ENCODE measurements around the gene CSTPP1.

Gene CSTPP1

DNA sequence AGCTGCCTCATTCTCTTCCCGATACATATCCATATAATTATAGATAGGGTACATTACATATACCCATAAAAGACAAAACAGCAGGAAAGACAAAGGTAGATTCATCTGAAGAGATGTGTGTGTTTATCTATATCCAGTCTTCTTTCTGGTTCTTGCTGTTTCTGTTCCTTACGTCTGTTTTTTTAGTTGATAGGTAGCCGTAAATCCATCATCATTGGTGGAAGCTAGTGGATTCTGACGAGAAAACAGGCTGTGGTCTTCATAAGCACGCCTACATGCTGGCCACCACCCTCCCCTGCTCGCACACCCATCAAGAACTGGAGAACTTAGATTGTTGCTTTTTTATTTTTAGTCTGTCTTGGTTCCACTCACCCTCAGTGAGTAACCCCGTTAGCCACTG, 188.5 kb downstream of the CSTPP1 start:
- ATAC-seq (ENCODE audit: insufficient read depth, low read depth) (no peak), DNase-seq (no peak)
- Histone ChIP-seq H3K4me3 (ENCODE audit: low read depth in 1 of 2, low read length in 2 of 2) (no peak overlapping the region), H4K20me1 (ENCODE audit: insufficient read depth, low read length) (no peaks in the 10 kb centered on the region), H2AFZ (ENCODE audit: low read depth, low read length) (no peak overlapping the region), H3K36me3 (ENCODE audit: insufficient read depth, low read length) (no peaks in the 10 kb centered on the region), H3K79me2 (ENCODE audit: insufficient read depth, low read length) (no peaks in the 10 kb centered on the region), H3K9ac (ENCODE audit: low read depth, low read length) (no peak overlapping the region), H3K27ac (ENCODE audit: low read length) (no peak overlapping the region), H3K4me2 (ENCODE audit: insufficient read depth, low read length) (no peak overlapping the region), H3K9me3 (ENCODE audit: insufficient read depth, low read length, severe bottlenecking) (no peaks in the 10 kb centered on the region), H3K27me3 (ENCODE audit: insufficient read depth, low read length, poor library complexity) (no peaks in the 10 kb centered on the region), H3K4me1 (ENCODE audit: insufficient read depth, low read length) (no peaks in the 10 kb centered on the region)
- no peak for TF ChIP-seq EZH2 (IDR thresholded peaks at IDR 0.05; ENCODE audit: borderline replicate concordance, low read depth, low read length, severe bottlenecking)
- TF ChIP-seq, protein P1, sequence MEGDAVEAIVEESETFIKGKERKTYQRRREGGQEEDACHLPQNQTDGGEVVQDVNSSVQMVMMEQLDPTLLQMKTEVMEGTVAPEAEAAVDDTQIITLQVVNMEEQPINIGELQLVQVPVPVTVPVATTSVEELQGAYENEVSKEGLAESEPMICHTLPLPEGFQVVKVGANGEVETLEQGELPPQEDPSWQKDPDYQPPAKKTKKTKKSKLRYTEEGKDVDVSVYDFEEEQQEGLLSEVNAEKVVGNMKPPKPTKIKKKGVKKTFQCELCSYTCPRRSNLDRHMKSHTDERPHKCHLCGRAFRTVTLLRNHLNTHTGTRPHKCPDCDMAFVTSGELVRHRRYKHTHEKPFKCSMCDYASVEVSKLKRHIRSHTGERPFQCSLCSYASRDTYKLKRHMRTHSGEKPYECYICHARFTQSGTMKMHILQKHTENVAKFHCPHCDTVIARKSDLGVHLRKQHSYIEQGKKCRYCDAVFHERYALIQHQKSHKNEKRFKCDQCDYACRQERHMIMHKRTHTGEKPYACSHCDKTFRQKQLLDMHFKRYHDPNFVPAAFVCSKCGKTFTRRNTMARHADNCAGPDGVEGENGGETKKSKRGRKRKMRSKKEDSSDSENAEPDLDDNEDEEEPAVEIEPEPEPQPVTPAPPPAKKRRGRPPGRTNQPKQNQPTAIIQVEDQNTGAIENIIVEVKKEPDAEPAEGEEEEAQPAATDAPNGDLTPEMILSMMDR (IDR thresholded peaks at IDR 0.05; ENCODE audit: borderline replicate concordance, extremely low read depth, low read length, poor library complexity, severe bottlenecking): no peak

DNA sequence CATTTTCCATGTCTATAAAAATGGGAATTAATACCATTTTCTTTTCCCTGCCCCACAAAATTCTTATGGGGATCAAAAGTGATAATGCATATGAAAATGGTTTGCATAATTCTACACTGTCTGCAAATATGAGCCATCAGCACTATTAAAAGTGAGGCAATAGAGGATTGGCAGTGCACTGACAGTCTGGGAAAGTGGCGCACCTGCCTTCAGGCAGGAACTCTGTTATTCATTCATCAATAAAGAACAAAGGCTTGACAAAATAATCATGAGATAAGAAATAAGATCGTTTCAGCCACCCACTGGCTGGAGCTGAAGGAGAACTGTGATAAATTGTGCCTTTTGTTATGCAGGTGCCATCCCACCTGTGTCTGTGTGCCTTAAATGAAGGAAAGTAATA, 190.7 kb downstream of the CSTPP1 start:
- H3K27me3 ChIP-seq (ENCODE audit: insufficient read depth, low read length, poor library complexity): no peaks in the 10 kb centered on the region
- DNase-seq (no peak), ATAC-seq (ENCODE audit: insufficient read depth, low read depth) (no peak)

DNA sequence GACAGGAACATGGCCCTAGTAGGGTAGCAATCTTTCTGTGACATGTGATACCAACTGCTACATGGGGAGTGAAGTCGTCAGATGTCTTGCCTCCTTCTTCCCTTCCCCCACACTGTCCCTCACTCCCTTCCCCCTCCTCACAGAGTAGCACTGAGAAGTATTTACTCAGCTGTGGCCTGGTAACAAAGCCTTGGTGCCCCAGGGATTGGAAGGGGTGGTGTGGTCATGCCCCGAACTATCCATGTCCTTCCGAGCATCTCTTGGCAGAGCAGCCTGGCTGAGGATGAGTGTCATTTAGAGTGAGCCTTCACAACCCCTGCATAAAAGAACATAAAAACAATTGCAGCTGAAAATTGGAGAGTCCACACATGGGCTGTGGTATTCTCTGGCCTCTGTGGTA, 194.0 kb downstream of the CSTPP1 start:
- no peak overlapping the region for H3K27ac ChIP-seq (ENCODE audit: low read length)
- H3K79me2 ChIP-seq (ENCODE audit: insufficient read depth, low read length): no peaks in the 10 kb centered on the region
- ATAC-seq (ENCODE audit: insufficient read depth, low read depth) (no peak), DNase-seq (no peak)
- TF ChIP-seq, protein P1 (IDR thresholded peaks at IDR 0.05; ENCODE audit: borderline replicate concordance, extremely low read depth, low read length, poor library complexity, severe bottlenecking): no peak
- no peak for TF ChIP-seq EZH2 (IDR thresholded peaks at IDR 0.05; ENCODE audit: borderline replicate concordance, low read depth, low read length, severe bottlenecking)
- no peaks in the 10 kb centered on the region for H3K27me3 ChIP-seq (ENCODE audit: insufficient read depth, low read length, poor library complexity)
- no peak overlapping the region for H2AFZ ChIP-seq (ENCODE audit: low read depth, low read length)
- no peak overlapping the region for H3K4me2 ChIP-seq (ENCODE audit: insufficient read depth, low read length)
- H4K20me1 ChIP-seq (ENCODE audit: insufficient read depth, low read length): no peaks in the 10 kb centered on the region
- no peak overlapping the region for H3K4me3 ChIP-seq (ENCODE audit: low read depth in 1 of 2, low read length in 2 of 2)
- H3K9ac ChIP-seq (ENCODE audit: low read depth, low read length): no peak overlapping the region
- no peaks in the 10 kb centered on the region for H3K36me3 ChIP-seq (ENCODE audit: insufficient read depth, low read length)
- no peaks in the 10 kb centered on the region for H3K9me3 ChIP-seq (ENCODE audit: insufficient read depth, low read length, severe bottlenecking)
- H3K4me1 ChIP-seq (ENCODE audit: insufficient read depth, low read length): no peaks in the 10 kb centered on the region

More for the DNA sequence above, 190.7 kb downstream of the CSTPP1 start:
- Histone ChIP-seq H3K36me3 (ENCODE audit: insufficient read depth, low read length) (no peaks in the 10 kb centered on the region), H3K4me1 (ENCODE audit: insufficient read depth, low read length) (no peaks in the 10 kb centered on the region), H3K9ac (ENCODE audit: low read depth, low read length) (no peak overlapping the region), H3K9me3 (ENCODE audit: insufficient read depth, low read length, severe bottlenecking) (no peaks in the 10 kb centered on the region), H3K79me2 (ENCODE audit: insufficient read depth, low read length) (no peaks in the 10 kb centered on the region), H2AFZ (ENCODE audit: low read depth, low read length) (no peak overlapping the region), H3K4me2 (ENCODE audit: insufficient read depth, low read length) (no peak overlapping the region), H3K27ac (ENCODE audit: low read length) (no peak overlapping the region), H3K4me3 (ENCODE audit: low read depth in 1 of 2, low read length in 2 of 2) (no peak overlapping the region), H4K20me1 (ENCODE audit: insufficient read depth, low read length) (no peaks in the 10 kb centered on the region)
- TF ChIP-seq EZH2 (IDR thresholded peaks at IDR 0.05; ENCODE audit: borderline replicate concordance, low read depth, low read length, severe bottlenecking): no peak
- TF ChIP-seq, protein P1 (IDR thresholded peaks at IDR 0.05; ENCODE audit: borderline replicate concordance, extremely low read depth, low read length, poor library complexity, severe bottlenecking): no peak

DNA sequence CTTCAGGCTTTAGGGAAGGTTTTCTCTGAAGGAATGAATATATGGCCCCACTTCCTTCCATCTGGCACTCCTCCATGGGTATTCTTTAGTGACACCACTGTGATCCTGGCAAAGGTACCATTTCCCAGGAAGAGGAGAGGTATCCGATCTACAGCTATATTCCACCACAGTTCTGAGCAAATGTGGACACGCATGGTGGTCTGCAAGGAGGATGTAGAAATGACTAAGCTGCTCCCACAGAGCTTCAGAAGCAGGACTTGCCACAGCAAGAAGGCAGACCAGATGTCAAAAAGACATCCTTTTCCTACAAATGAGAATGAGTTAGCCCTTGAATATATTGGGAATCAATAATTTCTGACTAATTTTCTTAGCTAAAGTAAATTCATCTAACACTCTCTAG, 194.6 kb downstream of the CSTPP1 start:
- Histone ChIP-seq H3K9ac (ENCODE audit: low read depth, low read length) (no peak overlapping the region), H3K27ac (ENCODE audit: low read length) (no peak overlapping the region)

More for the DNA sequence above, 194.6 kb downstream of the CSTPP1 start:
- ATAC-seq (ENCODE audit: insufficient read depth, low read depth): no peak
- Histone ChIP-seq H3K9me3 (ENCODE audit: insufficient read depth, low read length, severe bottlenecking) (no peaks in the 10 kb centered on the region), H3K4me2 (ENCODE audit: insufficient read depth, low read length) (no peak overlapping the region), H3K27me3 (ENCODE audit: insufficient read depth, low read length, poor library complexity) (no peaks in the 10 kb centered on the region), H3K4me1 (ENCODE audit: insufficient read depth, low read length) (no peaks in the 10 kb centered on the region), H4K20me1 (ENCODE audit: insufficient read depth, low read length) (no peaks in the 10 kb centered on the region), H3K4me3 (ENCODE audit: low read depth in 1 of 2, low read length in 2 of 2) (no peak overlapping the region), H2AFZ (ENCODE audit: low read depth, low read length) (no peak overlapping the region), H3K79me2 (ENCODE audit: insufficient read depth, low read length) (no peaks in the 10 kb centered on the region), H3K36me3 (ENCODE audit: insufficient read depth, low read length) (no peaks in the 10 kb centered on the region)
- DNase-seq: no peak
- TF ChIP-seq, protein P1 (IDR thresholded peaks at IDR 0.05; ENCODE audit: borderline replicate concordance, extremely low read depth, low read length, poor library complexity, severe bottlenecking): no peak
- no peak for TF ChIP-seq EZH2 (IDR thresholded peaks at IDR 0.05; ENCODE audit: borderline replicate concordance, low read depth, low read length, severe bottlenecking)

All from DND-41 (cell line).